GM12878 (cell line): ENCODE data around the gene SPANXN2. TPM values are rescaled to one million over a fixed set of nuclear protein-coding genes. Genes with fewer than 3 reads are reported as not detected.

Experiments
- ATAC-seq: fragments of 200-7000 bp; cut with Tn5 transposase; 3 replicates; pipeline ENCODE4 v1.9.1; 2020; ENCODE audit warnings: mild to moderate bottlenecking, moderate library complexity
- BruUV-seq: library from RNA; stranded (reverse); fragments of 400-500 nt; replicated peaks from 2 replicates; lab custom pipeline; 2021; lab: Mats Ljungman, UMichigan
- CTCF ChIA-PET: fragments of 300-600 bp; sonication (Branson Sonifier 250); formaldehyde crosslinking; extraction: SDS; loops from one replicate; lab custom pipeline; 2021; ENCODE audit warnings: inconsistent platforms; lab: Yijun Ruan, JAX
- POLR2A ChIA-PET: fragments of 350-600 bp; formaldehyde crosslinking; extraction: SDS; loops from one replicate; lab custom pipeline; 2021; ENCODE audit warnings: inconsistent platforms; lab: Charles Lee
- RAD21 ChIA-PET: fragments of 300-600 bp; sonication (Branson Sonifier 250); formaldehyde crosslinking; loops from one replicate; lab custom pipeline; 2023; ENCODE audit warnings: antibody characterized with exemption; ENCODE audit not compliant: unreplicated experiment; lab: Charles Lee
- SMC1A ChIA-PET: fragments of 300-600 bp; sonication (Branson Sonifier 250); formaldehyde crosslinking; loops from one replicate; lab custom pipeline; 2023; ENCODE audit not compliant: unreplicated experiment, uncharacterized antibody; lab: Charles Lee
- DNase-seq: peaks from one replicate; pipeline ENCODE4 v3.0.0-alpha.2; 2011; ENCODE audit warnings: low read depth, low spot score
- FAIRE-seq: peaks from 3 replicates; lab custom pipeline; 2011; peaks lifted over from hg19 to GRCh38; lab: Jason Lieb, UNC
- H2AFZ ChIP-seq: 2 replicates; pipeline ENCODE4 v1.6.0; 2011; ENCODE audit warnings: low read depth, low read length, control low read depth; ENCODE audit not compliant: control insufficient read depth
- H3K27ac ChIP-seq: 2 replicates; pipeline ENCODE4 v1.5.1; 2011; ENCODE audit warnings: control low read depth; ENCODE audit not compliant: control insufficient read depth, insufficient read depth
- H3K27me3 ChIP-seq, 2 experiments: replicated peaks in 1 of 2; 2 replicates each; pipeline versions ENCODE4 v1.6.0 to v1.6.1; 2011; ENCODE audit warnings: low read length in 1 of 2; ENCODE audit not compliant: control insufficient read depth in 2 of 2, insufficient read depth in 2 of 2
- H3K36me3 ChIP-seq, 2 experiments: 2 replicates each; pipeline ENCODE4 v1.5.1; 2011; ENCODE audit warnings: low read length in 1 of 2; ENCODE audit not compliant: control insufficient read depth in 2 of 2, insufficient read depth in 2 of 2
- H3K4me1 ChIP-seq: 2 replicates; pipeline ENCODE4 v1.6.1; 2011; ENCODE audit warnings: mild to moderate bottlenecking, low read length, moderate library complexity, mixed read lengths; ENCODE audit not compliant: control insufficient read depth, insufficient read depth
- H3K4me2 ChIP-seq: 2 replicates; pipeline ENCODE4 v1.6.0; 2011; ENCODE audit warnings: control low read depth; ENCODE audit not compliant: control insufficient read depth, insufficient read depth
- H3K4me3 ChIP-seq: fragments of 200-600 bp; sonication (generic); 2 replicates; pipeline ENCODE4 v1.5.1; 2016
- H3K79me2 ChIP-seq: 2 replicates; pipeline ENCODE4 v1.6.0; 2011; ENCODE audit warnings: low read length; ENCODE audit not compliant: control insufficient read depth, insufficient read depth
- H3K9ac ChIP-seq: 2 replicates; pipeline ENCODE4 v1.8.0; 2011; ENCODE audit warnings: low read length, control low read depth, mixed read lengths; ENCODE audit not compliant: control insufficient read depth, insufficient read depth
- H3K9me3 ChIP-seq: replicated peaks from 3 replicates; pipeline ENCODE4 v1.5.1; 2011; ENCODE audit warnings: mild to moderate bottlenecking, low read length; ENCODE audit not compliant: control insufficient read depth, insufficient read depth
- H4K20me1 ChIP-seq: 2 replicates; pipeline ENCODE4 v1.6.0; 2011; ENCODE audit not compliant: control insufficient read depth, insufficient read depth
- CEBPZ ChIP-seq: fragments of 150-350 bp; IDR thresholded peaks from 2 replicates; pipeline ENCODE4 v1.6.1; 2016; ENCODE audit warnings: low read depth, low read length
- IKZF2 ChIP-seq, 2 experiments: fragments of 450-650 bp; IDR thresholded peaks; 2 replicates each; pipeline ENCODE4 v1.6.1; 2017; ENCODE audit warnings: mild to moderate bottlenecking in 2 of 2, moderate library complexity in 2 of 2
- PML ChIP-seq: IDR thresholded peaks from 2 replicates; pipeline ENCODE4 v1.6.1; 2012; ENCODE audit warnings: low read length, inconsistent platforms
- USF2 ChIP-seq: IDR thresholded peaks from 2 replicates; pipeline ENCODE4 v1.6.1; 2011; ENCODE audit warnings: low read depth, low read length, improper control_type of control experiment, borderline replicate concordance
- ZBTB40 ChIP-seq: fragments of 450-650 bp; IDR thresholded peaks from 2 replicates; pipeline ENCODE4 v1.6.1; 2016; ENCODE audit warnings: mild to moderate bottlenecking, moderate library complexity, borderline replicate concordance
- ZNF622 ChIP-seq: fragments of 450-650 bp; IDR thresholded peaks from 2 replicates; pipeline ENCODE4 v1.6.1; 2017; ENCODE audit warnings: mild to moderate bottlenecking, inconsistent platforms
- WGBS: methylation state at CpG from one replicate; pipeline ENCODE4 v1.1.6; 2016; ENCODE audit warnings: low lambda C conversion rate; ENCODE audit not compliant: insufficient replicate concordance, insufficient coverage; ENCODE audit errors: missing lambda C conversion rate; 5-methylcytosine and 5-hydroxymethylcytosine counted together
- in situ Hi-C: fragments of 300-500 bp; cut with MboI; formaldehyde crosslinking; loops from 9 replicates; pipeline ENCODE4 v1.14.3; 2018; ENCODE audit warnings: mixed read lengths
- intact Hi-C: fragments of 100-400 bp; cut with micrococcal nuclease; formaldehyde crosslinking; loops from one replicate; pipeline ENCODE4 v1.14.2; 2022; ENCODE audit not compliant: unreplicated experiment
- polyA plus RNA-seq, 11 experiments: library from polyadenylated mRNA; depleted of rRNA in 4 of 11; unstranded in 6 of 11; stranded (reverse) in 5 of 11; fragments of >200 nt; fragmentation: Nextera tagmentation in 4 of 11; fragmentation: Illumina TruSeq in 1 of 11; extraction: Ambion mirVana in 4 of 11; extraction: Trizol in 1 of 11; gene quantifications; 1 replicate in 1 of 11; 2 replicates in 10 of 11; pipeline versions ENCODE4 v1.2.1 to v1.2.3, GENCODE V29; 2011 to 2016; ENCODE audit warnings: inconsistent platforms in 2 of 11, missing spikeins in 2 of 11, low read depth in 1 of 11
- total RNA-seq, 4 experiments: library from RNA; depleted of rRNA in 3 of 4; stranded (reverse); fragments of >200 nt in 3 of 4; fragmentation: Illumina TruSeq in 1 of 4; extraction: Trizol in 1 of 4; gene quantifications; 2 replicates each; pipeline versions ENCODE4 v1.2.1 to v1.2.3, GENCODE V29; 2013 to 2021
- TF ChIP-seq, protein P1 (sequence below): IDR thresholded peaks from 2 replicates; pipeline ENCODE4 v1.6.1; 2012; ENCODE audit warnings: low read depth, low read length, improper control_type of control experiment
- TF ChIP-seq, protein P2 (sequence below): fragments of 450-650 bp; IDR thresholded peaks from 2 replicates; pipeline ENCODE4 v1.6.1; 2017; ENCODE audit warnings: mild to moderate bottlenecking, low read depth, inconsistent platforms; ENCODE audit not compliant: poor library complexity, severe bottlenecking

The SPANXN2 gene
- total and polyA plus RNA-seq, 10 of the 15 experiments (the other 5 are each of a cell fraction or from before 2014, with no cell fraction given), result not detected

- TF ChIP-seq CEBPZ, result no peak
- TF ChIP-seq USF2, result no peak
- no peak for TF ChIP-seq PML
- TF ChIP-seq, protein P1, sequence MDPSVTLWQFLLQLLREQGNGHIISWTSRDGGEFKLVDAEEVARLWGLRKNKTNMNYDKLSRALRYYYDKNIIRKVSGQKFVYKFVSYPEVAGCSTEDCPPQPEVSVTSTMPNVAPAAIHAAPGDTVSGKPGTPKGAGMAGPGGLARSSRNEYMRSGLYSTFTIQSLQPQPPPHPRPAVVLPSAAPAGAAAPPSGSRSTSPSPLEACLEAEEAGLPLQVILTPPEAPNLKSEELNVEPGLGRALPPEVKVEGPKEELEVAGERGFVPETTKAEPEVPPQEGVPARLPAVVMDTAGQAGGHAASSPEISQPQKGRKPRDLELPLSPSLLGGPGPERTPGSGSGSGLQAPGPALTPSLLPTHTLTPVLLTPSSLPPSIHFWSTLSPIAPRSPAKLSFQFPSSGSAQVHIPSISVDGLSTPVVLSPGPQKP, result no peak
- no peak for TF ChIP-seq IKZF2 (IDR thresholded peaks at IDR 0.05)
- no peak for TF ChIP-seq ZNF622
Measured at GRCh38 chrX:143701460-143701859, 19.1 kb downstream of the SPANXN2 start (continued).

GRCh38 chrX:143694885-143695284, 25.7 kb downstream of the SPANXN2 start:
- intact Hi-C loops, result no loop called here
- TF ChIP-seq, protein P2, sequence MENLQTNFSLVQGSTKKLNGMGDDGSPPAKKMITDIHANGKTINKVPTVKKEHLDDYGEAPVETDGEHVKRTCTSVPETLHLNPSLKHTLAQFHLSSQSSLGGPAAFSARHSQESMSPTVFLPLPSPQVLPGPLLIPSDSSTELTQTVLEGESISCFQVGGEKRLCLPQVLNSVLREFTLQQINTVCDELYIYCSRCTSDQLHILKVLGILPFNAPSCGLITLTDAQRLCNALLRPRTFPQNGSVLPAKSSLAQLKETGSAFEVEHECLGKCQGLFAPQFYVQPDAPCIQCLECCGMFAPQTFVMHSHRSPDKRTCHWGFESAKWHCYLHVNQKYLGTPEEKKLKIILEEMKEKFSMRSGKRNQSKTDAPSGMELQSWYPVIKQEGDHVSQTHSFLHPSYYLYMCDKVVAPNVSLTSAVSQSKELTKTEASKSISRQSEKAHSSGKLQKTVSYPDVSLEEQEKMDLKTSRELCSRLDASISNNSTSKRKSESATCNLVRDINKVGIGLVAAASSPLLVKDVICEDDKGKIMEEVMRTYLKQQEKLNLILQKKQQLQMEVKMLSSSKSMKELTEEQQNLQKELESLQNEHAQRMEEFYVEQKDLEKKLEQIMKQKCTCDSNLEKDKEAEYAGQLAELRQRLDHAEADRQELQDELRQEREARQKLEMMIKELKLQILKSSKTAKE, result no peak
- TF ChIP-seq ZBTB40, result no peak

More at GRCh38 chrX:143694885-143695284, 25.7 kb downstream of the SPANXN2 start:
- no peaks in the 10 kb centered on the region for H3K9me3 ChIP-seq
- H3K4me1 ChIP-seq, result no peaks in the 10 kb centered on the region
- no peak overlapping the region for H3K4me2 ChIP-seq
- DNase-seq, result no peak
- H3K79me2 ChIP-seq, result no peaks in the 10 kb centered on the region
- H2AFZ ChIP-seq, result no peak overlapping the region
- no TSS peak for BruUV-seq
- no peak overlapping the region for H3K27ac ChIP-seq
- no peak for FAIRE-seq
- no peak for ATAC-seq
- SMC1A ChIA-PET, result no interaction called here
- no peak overlapping the region for H3K4me3 ChIP-seq
- in situ Hi-C loops, result no loop called here
- H4K20me1 ChIP-seq, result no peaks in the 10 kb centered on the region
- no peaks in the 10 kb centered on the region for H3K36me3 ChIP-seq
- WGBS, result 78% methylated on average over 1 of the region's 1 CpG
- CTCF ChIA-PET, result no interaction called here
- RAD21 ChIA-PET, result no interaction called here
- H3K27me3 ChIP-seq, result no peaks in the 10 kb centered on the region
- H3K9ac ChIP-seq, result no peak overlapping the region
- POLR2A ChIA-PET, result no interaction called here
